Measurements from ENCODE around the gene OSBPL8.

GRCh38 chr12:76366163-76366562 is 193.4 kb downstream of the OSBPL8 start:
- TF ChIP-seq, protein P1, sequence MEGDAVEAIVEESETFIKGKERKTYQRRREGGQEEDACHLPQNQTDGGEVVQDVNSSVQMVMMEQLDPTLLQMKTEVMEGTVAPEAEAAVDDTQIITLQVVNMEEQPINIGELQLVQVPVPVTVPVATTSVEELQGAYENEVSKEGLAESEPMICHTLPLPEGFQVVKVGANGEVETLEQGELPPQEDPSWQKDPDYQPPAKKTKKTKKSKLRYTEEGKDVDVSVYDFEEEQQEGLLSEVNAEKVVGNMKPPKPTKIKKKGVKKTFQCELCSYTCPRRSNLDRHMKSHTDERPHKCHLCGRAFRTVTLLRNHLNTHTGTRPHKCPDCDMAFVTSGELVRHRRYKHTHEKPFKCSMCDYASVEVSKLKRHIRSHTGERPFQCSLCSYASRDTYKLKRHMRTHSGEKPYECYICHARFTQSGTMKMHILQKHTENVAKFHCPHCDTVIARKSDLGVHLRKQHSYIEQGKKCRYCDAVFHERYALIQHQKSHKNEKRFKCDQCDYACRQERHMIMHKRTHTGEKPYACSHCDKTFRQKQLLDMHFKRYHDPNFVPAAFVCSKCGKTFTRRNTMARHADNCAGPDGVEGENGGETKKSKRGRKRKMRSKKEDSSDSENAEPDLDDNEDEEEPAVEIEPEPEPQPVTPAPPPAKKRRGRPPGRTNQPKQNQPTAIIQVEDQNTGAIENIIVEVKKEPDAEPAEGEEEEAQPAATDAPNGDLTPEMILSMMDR (IDR thresholded peaks at IDR 0.05; ENCODE audit: insufficient read depth, low read length, poor library complexity, severe bottlenecking), result no peak
- no peak for TF ChIP-seq EZH2phosphoT487 (conservative IDR thresholded peaks at IDR 0.05; ENCODE audit: low read length)
